A673 (cell line): Measurements from ENCODE around the gene MED27.

Experiments
- EZH2 ChIP-seq: fragments of 200-600 bp; sonication (generic); IDR thresholded peaks from 2 replicates; pipeline ENCODE4 v1.6.1; 2017; ENCODE audit warnings: borderline replicate concordance, low read depth, mild to moderate bottlenecking, mixed read lengths, antibody characterized with exemption, low read length; ENCODE audit not compliant: poor library complexity, severe bottlenecking
- TF ChIP-seq, protein P1 (sequence below): fragments of 300-800, 200-600 bp; sonication (generic); conservative IDR thresholded peaks from 2 replicates; pipeline ENCODE4 v1.5.1; 2017; ENCODE audit warnings: low read depth, mild to moderate bottlenecking, antibody characterized with exemption, low read length, moderate library complexity, mixed read lengths

DNA sequence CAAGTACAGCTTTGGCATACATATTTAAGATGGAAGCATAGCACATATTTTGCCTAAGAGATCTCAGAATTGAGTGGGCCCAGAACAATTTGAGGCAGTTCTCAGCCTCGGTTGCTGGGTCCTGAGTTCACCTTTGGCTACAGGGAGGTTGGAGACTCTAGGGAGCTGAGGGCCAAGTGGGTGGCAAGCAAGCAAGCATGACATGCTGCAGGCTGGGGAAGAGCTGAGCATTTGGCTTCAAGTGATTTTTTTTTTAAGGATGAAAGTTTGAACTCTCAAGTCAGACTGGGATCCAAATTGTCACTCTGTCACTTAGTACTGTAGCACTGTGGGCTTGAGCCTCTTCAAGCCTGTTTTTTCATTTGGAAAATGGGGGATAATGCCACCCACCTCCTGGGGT is 160.5 kb downstream of the MED27 start:
- TF ChIP-seq EZH2 = no peak
- TF ChIP-seq, protein P1, sequence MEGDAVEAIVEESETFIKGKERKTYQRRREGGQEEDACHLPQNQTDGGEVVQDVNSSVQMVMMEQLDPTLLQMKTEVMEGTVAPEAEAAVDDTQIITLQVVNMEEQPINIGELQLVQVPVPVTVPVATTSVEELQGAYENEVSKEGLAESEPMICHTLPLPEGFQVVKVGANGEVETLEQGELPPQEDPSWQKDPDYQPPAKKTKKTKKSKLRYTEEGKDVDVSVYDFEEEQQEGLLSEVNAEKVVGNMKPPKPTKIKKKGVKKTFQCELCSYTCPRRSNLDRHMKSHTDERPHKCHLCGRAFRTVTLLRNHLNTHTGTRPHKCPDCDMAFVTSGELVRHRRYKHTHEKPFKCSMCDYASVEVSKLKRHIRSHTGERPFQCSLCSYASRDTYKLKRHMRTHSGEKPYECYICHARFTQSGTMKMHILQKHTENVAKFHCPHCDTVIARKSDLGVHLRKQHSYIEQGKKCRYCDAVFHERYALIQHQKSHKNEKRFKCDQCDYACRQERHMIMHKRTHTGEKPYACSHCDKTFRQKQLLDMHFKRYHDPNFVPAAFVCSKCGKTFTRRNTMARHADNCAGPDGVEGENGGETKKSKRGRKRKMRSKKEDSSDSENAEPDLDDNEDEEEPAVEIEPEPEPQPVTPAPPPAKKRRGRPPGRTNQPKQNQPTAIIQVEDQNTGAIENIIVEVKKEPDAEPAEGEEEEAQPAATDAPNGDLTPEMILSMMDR = no peak
